ENCODE measurements around the gene PATE4.

- TF ChIP-seq CTCF (IDR thresholded peaks at IDR 0.05; ENCODE audit: borderline replicate concordance, extremely low read depth, low read length, poor library complexity, severe bottlenecking) (no peak), EZH2 (IDR thresholded peaks at IDR 0.05; ENCODE audit: borderline replicate concordance, low read depth, low read length, severe bottlenecking) (no peak)
Observed at GRCh38 chr11:125883375-125883774, 50.3 kb downstream of the PATE4 start.

Data from DND-41 (cell line).